ENCODE results near the gene C17orf107. TPM values are rescaled to one million over a fixed set of nuclear protein-coding genes. Genes with fewer than 3 reads are reported as not detected.

Gene C17orf107
- total and polyA plus RNA-seq, 2 of the 13 experiments (the other 11 are each of a cell fraction or from before 2014, with no cell fraction given) = 0.20 to 0.59 TPM

DNA sequence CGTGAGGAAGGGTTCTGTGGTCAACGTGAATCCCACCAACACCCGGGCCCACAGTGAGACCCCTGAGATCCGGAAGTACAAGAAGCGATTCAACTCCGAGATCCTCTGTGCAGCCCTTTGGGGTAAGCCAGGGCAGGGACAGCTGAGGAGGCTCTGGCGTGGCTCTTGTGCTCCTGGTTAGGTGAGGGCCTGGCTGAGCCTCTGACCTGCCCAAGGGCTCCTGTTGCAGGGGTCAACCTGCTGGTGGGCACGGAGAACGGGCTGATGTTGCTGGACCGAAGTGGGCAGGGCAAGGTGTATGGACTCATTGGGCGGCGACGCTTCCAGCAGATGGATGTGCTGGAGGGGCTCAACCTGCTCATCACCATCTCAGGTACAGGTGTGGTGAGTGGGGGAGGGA is 4.2 kb upstream of the C17orf107 start:
- ATAC-seq (no peak), FAIRE-seq (no peak), DNase-seq (ENCODE audit: low spot score) (no peak)
- Histone ChIP-seq H3K79me2 (ENCODE audit: insufficient read depth, low read length) (no peaks in the 10 kb centered on the region), H3K4me1 (ENCODE audit: insufficient read depth, low read length) (no peaks in the 10 kb centered on the region), H2AFZ (ENCODE audit: low read length) (no peak overlapping the region), H3K27me3 (ENCODE audit: control insufficient read depth in 1 of 2, insufficient read depth in 2 of 2, low read length in 2 of 2) (no peaks in the 10 kb centered on the region), H4K20me1 (ENCODE audit: insufficient read depth, low read length) (no peaks in the 10 kb centered on the region), H3K9me3 (ENCODE audit: low read length) (no peaks in the 10 kb centered on the region), H3K27ac (ENCODE audit: extremely low read length, insufficient read depth, low read length) (no peak overlapping the region), H3K4me3 (replicated peaks in 1 of 3; ENCODE audit: insufficient read depth in 1 of 3, low read depth in 2 of 3, low read length in 3 of 3) (no peak overlapping the region), H3K36me3 (replicated peaks in 1 of 2; ENCODE audit: control insufficient read depth in 1 of 2, insufficient read depth in 2 of 2, low read length in 2 of 2) (peaks cover 33 to 69% of the 10 kb centered on the region in 2 experiments; a peak in 4 of 5 replicates), H3K9ac (ENCODE audit: insufficient read depth, low read depth, low read length) (no peak overlapping the region), H3K4me2 (ENCODE audit: low read depth, low read length) (no peak overlapping the region)
- in situ Hi-C loops (cut with HindIII; ENCODE audit: extremely low pct_ligation_motif_present, low pct_unique_long_range_greater_than_20kb) (loop anchor here (10.0 kb wide), 1 partner anchor 340 kb away; the partner anchor contains the start of gene MYBBP1A), intact Hi-C loops (cut with micrococcal nuclease; ENCODE audit: unreplicated experiment) (no loop called here)
- no TSS peak for BruUV-seq (replicated peaks)
- TF ChIP-seq MAFF (IDR thresholded peaks at IDR 0.05; ENCODE audit: low read depth, low read length) (no peak), ZNF501 (CRISPR knock-in tag; IDR thresholded peaks at IDR 0.05) (no peak), ZFAT (CRISPR knock-in tag; conservative IDR thresholded peaks at IDR 0.05) (no peak), AGO2 (optimal IDR thresholded peaks at IDR 0.05; ENCODE audit: low read depth, low read length) (peak; percentile 6)
- POLR2A ChIA-PET = no interaction called here
- CTCF ChIA-PET (ENCODE audit: low intra/inter-chr PET ratio, low total read pairs) = no interaction called here
- WGBS (ENCODE audit: low lambda C conversion rate) = 98% methylated on average over 8 of the region's 13 CpGs

DNA sequence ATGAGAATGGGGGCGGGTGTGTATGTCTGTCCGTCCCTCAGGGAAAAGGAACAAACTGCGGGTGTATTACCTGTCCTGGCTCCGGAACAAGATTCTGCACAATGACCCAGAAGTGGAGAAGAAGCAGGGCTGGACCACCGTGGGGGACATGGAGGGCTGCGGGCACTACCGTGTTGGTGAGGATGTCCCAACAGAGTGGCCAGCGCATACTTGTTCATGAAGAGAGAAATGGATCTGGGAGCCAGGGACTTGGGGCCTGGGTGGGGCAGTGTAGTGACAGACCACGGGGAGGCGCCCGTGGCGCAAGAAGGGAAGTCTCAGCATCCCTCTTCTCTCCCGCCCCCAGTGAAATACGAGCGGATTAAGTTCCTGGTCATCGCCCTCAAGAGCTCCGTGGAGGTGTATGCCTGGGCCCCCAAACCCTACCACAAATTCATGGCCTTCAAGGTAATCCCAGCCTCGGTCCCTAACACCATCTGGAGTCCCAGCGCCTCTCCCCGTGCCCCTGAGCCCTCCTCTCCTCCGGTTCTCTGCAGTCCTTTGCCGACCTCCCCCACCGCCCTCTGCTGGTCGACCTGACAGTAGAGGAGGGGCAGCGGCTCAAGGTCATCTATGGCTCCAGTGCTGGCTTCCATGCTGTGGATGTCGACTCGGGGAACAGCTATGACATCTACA is 3.5 kb upstream of the C17orf107 start:
- intact Hi-C loops (cut with micrococcal nuclease; ENCODE audit: unreplicated experiment) (no loop called here), in situ Hi-C loops (cut with HindIII; ENCODE audit: extremely low pct_ligation_motif_present, low pct_unique_long_range_greater_than_20kb) (loop anchor here (10.0 kb wide), 1 partner anchor 341 kb away; the partner anchor contains the start of gene MYBBP1A)
- no peaks in the 10 kb centered on the region for H3K4me1 ChIP-seq (ENCODE audit: insufficient read depth, low read length)
- TSS peak; percentile 54 for BruUV-seq (replicated peaks)
- DNase-seq (ENCODE audit: low spot score) (no peak), FAIRE-seq (no peak), ATAC-seq (peak; percentile 28)
- no peaks in the 10 kb centered on the region for H3K9me3 ChIP-seq (ENCODE audit: low read length)
- H3K9ac ChIP-seq (ENCODE audit: insufficient read depth, low read depth, low read length) = no peak overlapping the region
- POLR2A ChIA-PET = no interaction called here
- no peak overlapping the region for H2AFZ ChIP-seq (ENCODE audit: low read length)
- no peak overlapping the region for H3K27ac ChIP-seq (ENCODE audit: extremely low read length, insufficient read depth, low read length)
- CTCF ChIA-PET (ENCODE audit: low intra/inter-chr PET ratio, low total read pairs) = no interaction called here
- WGBS (ENCODE audit: low lambda C conversion rate) = 91% methylated on average over 25 of the region's 27 CpGs
- no peak overlapping the region for H3K4me2 ChIP-seq (ENCODE audit: low read depth, low read length)
- H3K27me3 ChIP-seq (ENCODE audit: control insufficient read depth in 1 of 2, insufficient read depth in 2 of 2, low read length in 2 of 2) = no peaks in the 10 kb centered on the region
- H4K20me1 ChIP-seq (ENCODE audit: insufficient read depth, low read length) = no peaks in the 10 kb centered on the region
- H3K36me3 ChIP-seq (replicated peaks in 1 of 2; ENCODE audit: control insufficient read depth in 1 of 2, insufficient read depth in 2 of 2, low read length in 2 of 2) = peaks cover 33 to 62% of the 10 kb centered on the region in 2 experiments; a peak in 4 of 5 replicates
- no peaks in the 10 kb centered on the region for H3K79me2 ChIP-seq (ENCODE audit: insufficient read depth, low read length)
- H3K4me3 ChIP-seq (replicated peaks in 1 of 3; ENCODE audit: insufficient read depth in 1 of 3, low read depth in 2 of 3, low read length in 3 of 3) = no peak overlapping the region
- TF ChIP-seq ZBTB38 (CRISPR knock-in tag; IDR thresholded peaks at IDR 0.05) (peak; percentile 47; the same call in 1 of the 2 replicates), ZNF577 (CRISPR knock-in tag; IDR thresholded peaks at IDR 0.05; ENCODE audit: borderline replicate concordance, low read depth) (no peak), JUND (CRISPR knock-in tag; IDR thresholded peaks at IDR 0.05) (no peak), AGO2 (optimal IDR thresholded peaks at IDR 0.05; ENCODE audit: low read depth, low read length) (peak; percentile 42)
- TF ChIP-seq, protein P1, sequence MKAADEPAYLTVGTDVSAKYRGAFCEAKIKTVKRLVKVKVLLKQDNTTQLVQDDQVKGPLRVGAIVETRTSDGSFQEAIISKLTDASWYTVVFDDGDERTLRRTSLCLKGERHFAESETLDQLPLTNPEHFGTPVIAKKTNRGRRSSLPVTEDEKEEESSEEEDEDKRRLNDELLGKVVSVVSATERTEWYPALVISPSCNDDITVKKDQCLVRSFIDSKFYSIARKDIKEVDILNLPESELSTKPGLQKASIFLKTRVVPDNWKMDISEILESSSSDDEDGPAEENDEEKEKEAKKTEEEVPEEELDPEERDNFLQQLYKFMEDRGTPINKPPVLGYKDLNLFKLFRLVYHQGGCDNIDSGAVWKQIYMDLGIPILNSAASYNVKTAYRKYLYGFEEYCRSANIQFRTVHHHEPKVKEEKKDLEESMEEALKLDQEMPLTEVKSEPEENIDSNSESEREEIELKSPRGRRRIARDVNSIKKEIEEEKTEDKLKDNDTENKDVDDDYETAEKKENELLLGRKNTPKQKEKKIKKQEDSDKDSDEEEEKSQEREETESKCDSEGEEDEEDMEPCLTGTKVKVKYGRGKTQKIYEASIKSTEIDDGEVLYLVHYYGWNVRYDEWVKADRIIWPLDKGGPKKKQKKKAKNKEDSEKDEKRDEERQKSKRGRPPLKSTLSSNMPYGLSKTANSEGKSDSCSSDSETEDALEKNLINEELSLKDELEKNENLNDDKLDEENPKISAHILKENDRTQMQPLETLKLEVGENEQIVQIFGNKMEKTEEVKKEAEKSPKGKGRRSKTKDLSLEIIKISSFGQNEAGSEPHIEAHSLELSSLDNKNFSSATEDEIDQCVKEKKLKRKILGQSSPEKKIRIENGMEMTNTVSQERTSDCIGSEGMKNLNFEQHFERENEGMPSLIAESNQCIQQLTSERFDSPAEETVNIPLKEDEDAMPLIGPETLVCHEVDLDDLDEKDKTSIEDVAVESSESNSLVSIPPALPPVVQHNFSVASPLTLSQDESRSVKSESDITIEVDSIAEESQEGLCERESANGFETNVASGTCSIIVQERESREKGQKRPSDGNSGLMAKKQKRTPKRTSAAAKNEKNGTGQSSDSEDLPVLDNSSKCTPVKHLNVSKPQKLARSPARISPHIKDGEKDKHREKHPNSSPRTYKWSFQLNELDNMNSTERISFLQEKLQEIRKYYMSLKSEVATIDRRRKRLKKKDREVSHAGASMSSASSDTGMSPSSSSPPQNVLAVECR (CRISPR knock-in tag; IDR thresholded peaks at IDR 0.05; ENCODE audit: borderline replicate concordance) = 0 out of 2 replicates have a peak, but pooled peaks have one; percentile 20
- TF ChIP-seq, protein P2, sequence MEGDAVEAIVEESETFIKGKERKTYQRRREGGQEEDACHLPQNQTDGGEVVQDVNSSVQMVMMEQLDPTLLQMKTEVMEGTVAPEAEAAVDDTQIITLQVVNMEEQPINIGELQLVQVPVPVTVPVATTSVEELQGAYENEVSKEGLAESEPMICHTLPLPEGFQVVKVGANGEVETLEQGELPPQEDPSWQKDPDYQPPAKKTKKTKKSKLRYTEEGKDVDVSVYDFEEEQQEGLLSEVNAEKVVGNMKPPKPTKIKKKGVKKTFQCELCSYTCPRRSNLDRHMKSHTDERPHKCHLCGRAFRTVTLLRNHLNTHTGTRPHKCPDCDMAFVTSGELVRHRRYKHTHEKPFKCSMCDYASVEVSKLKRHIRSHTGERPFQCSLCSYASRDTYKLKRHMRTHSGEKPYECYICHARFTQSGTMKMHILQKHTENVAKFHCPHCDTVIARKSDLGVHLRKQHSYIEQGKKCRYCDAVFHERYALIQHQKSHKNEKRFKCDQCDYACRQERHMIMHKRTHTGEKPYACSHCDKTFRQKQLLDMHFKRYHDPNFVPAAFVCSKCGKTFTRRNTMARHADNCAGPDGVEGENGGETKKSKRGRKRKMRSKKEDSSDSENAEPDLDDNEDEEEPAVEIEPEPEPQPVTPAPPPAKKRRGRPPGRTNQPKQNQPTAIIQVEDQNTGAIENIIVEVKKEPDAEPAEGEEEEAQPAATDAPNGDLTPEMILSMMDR (CRISPR knock-in tag; IDR thresholded peaks at IDR 0.05) = peak; percentile 54

Data from HepG2 (cell line).